ENCODE results near the gene SRGAP1.

The SRGAP1 gene

GRCh38 chr12:63998584-63998983 is 154.1 kb downstream of the SRGAP1 start:
- Histone ChIP-seq H3K27ac (no peak overlapping the region), H3K4me3 (no peak overlapping the region)
- TF ChIP-seq CTCF (IDR thresholded peaks at IDR 0.05): no peak
- no peak for DNase-seq (ENCODE audit: low spot score)

- no peak for DNase-seq (ENCODE audit: low spot score)
- no peak overlapping the region for H3K4me3 ChIP-seq
- no peak overlapping the region for H3K27ac ChIP-seq
- no peak for TF ChIP-seq CTCF (IDR thresholded peaks at IDR 0.05)
Measured at GRCh38 chr12:63999853-64000252, 155.4 kb downstream of the SRGAP1 start.

- no peak for TF ChIP-seq CTCF (IDR thresholded peaks at IDR 0.05)
- no peak overlapping the region for H3K27ac ChIP-seq
- no peak overlapping the region for H3K4me3 ChIP-seq
- no peak for DNase-seq (ENCODE audit: low spot score)
Measured at GRCh38 chr12:64001439-64001838, 156.9 kb downstream of the SRGAP1 start.

GRCh38 chr12:64004641-64005040 is 160.1 kb downstream of the SRGAP1 start:
- Histone ChIP-seq H3K4me3 (no peak overlapping the region), H3K27ac (no peak overlapping the region)
- DNase-seq (ENCODE audit: low spot score): no peak
- TF ChIP-seq CTCF (IDR thresholded peaks at IDR 0.05): no peak

- TF ChIP-seq CTCF (IDR thresholded peaks at IDR 0.05): no peak
- Histone ChIP-seq H3K27ac (no peak overlapping the region), H3K4me3 (no peak overlapping the region)
- no peak for DNase-seq (ENCODE audit: low spot score)
Measured at GRCh38 chr12:64006211-64006825, 161.8 kb downstream of the SRGAP1 start.

GRCh38 chr12:64007853-64008252 is 163.4 kb downstream of the SRGAP1 start:
- TF ChIP-seq CTCF (IDR thresholded peaks at IDR 0.05): no peak
- no peak overlapping the region for H3K27ac ChIP-seq
- DNase-seq (ENCODE audit: low spot score): no peak

GRCh38 chr12:64008596-64008995 is 164.1 kb downstream of the SRGAP1 start:
- Histone ChIP-seq H3K4me3 (no peak overlapping the region), H3K27ac (no peak overlapping the region)
- no peak for DNase-seq (ENCODE audit: low spot score)
- TF ChIP-seq CTCF (IDR thresholded peaks at IDR 0.05): no peak

More at GRCh38 chr12:64007853-64008252, 163.4 kb downstream of the SRGAP1 start:
- no peak overlapping the region for H3K4me3 ChIP-seq
